Measurements from ENCODE around the gene PIGQ. TPM values are rescaled to one million over a fixed set of nuclear protein-coding genes. Genes with fewer than 3 reads are reported as not detected.

The PIGQ gene
- total and polyA plus RNA-seq, 9 donors: 4.3 to 47.7 (median 39.5) TPM

DNA sequence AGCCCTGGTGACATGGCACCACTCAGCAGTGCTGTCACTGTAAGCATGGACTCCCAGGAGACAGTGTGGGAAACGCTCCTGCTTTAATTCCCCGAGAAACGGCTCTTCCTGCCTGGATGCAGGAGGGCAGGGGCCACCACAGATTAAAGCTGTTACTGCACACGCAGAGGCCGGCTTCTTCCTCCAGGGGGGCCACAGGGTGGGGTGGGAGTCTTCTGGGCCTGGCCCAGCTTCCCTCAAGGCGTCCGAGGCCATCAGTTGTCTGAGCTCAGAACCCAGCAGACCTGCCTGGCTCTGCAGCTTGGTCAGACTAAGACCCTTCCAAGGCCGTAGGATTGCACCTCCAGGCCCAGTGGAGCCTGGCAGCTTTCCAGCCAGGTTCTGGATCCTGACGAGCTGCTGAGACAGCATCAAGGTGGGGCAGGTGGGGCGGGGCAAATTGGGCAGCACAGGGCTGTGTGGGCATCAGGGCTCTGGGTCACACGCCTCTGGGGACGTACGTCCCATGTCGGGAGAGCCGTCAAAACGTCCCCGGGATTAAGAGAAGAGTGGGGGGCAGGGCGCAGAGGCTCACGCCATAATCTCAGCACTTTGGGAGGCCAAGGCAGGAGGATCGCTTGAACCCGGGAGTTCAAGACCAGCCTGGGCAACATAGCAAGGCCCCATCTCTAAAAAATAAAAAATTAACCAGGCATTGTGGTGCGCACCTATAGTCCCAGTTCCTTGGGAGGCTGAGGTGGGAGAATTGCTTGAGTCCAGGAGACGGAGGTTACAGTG is 47.3 kb upstream of the PIGQ start:
- H3K4me3 ChIP-seq: no peak overlapping the region
- H3K27ac ChIP-seq: no peak overlapping the region
- 71 to 74% (median 73%) methylated on average over 23 of the region's 23 CpGs for WGBS, 3 donors
- no peaks in the 10 kb centered on the region for H3K36me3 ChIP-seq
- TF ChIP-seq, protein P1, sequence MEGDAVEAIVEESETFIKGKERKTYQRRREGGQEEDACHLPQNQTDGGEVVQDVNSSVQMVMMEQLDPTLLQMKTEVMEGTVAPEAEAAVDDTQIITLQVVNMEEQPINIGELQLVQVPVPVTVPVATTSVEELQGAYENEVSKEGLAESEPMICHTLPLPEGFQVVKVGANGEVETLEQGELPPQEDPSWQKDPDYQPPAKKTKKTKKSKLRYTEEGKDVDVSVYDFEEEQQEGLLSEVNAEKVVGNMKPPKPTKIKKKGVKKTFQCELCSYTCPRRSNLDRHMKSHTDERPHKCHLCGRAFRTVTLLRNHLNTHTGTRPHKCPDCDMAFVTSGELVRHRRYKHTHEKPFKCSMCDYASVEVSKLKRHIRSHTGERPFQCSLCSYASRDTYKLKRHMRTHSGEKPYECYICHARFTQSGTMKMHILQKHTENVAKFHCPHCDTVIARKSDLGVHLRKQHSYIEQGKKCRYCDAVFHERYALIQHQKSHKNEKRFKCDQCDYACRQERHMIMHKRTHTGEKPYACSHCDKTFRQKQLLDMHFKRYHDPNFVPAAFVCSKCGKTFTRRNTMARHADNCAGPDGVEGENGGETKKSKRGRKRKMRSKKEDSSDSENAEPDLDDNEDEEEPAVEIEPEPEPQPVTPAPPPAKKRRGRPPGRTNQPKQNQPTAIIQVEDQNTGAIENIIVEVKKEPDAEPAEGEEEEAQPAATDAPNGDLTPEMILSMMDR (IDR thresholded peaks at IDR 0.05): no peak
- no peak for TF ChIP-seq EP300 (IDR thresholded peaks at IDR 0.05)
- no peak for TF ChIP-seq POLR2A (IDR thresholded peaks at IDR 0.05)
- peaks cover 6% of the 10 kb centered on the region for H3K4me1 ChIP-seq (ENCODE audit: insufficient read depth)
- peak in 3 of 5 donors; percentile 44 to 60 (median 56) for DNase-seq
- H3K27me3 ChIP-seq: no peaks in the 10 kb centered on the region
- no peaks in the 10 kb centered on the region for H3K9me3 ChIP-seq
- intact Hi-C loops (cut with DNase I): loop anchor here in 1 of 4 donors (10.0 kb wide), 1 partner anchor 1162 kb away; no protein-coding TSS in a partner anchor

DNA sequence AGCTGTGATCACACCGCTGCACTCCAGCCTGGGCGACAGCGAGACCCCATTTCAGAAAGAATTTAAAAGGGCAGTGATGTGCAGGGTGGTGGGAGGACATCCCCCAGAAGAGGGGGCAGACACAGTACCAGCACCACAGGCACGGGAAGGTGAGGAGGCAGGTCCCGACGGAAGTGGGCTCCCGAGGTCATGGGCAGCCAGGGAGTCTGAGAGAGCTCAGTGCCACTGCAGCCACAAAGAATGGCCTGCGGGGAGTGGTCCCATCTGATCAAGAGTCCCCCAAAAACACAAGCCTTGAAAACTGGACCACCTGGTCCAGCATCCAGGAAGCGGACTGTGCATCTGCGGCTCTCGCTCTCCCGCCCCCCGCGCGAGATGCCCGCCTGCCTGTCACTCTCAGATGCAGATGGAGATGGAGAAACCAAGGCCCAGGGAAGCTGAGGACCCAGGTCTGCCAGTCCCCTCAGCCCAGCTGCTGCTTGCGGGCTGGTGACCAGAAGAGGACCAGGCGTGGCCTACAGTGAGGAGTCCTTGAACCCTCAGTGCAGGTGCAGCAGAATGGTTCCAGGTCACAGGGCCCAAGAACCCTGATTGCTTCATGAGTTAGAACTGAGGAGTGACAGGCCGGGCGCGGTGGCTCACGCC is 46.5 kb upstream of the PIGQ start:
- 86 to 89% (median 89%) methylated on average over 22 of the region's 22 CpGs for WGBS, 3 donors
- TF ChIP-seq, protein P1 (IDR thresholded peaks at IDR 0.05): no peak
- DNase-seq: no peak
- intact Hi-C loops (cut with DNase I): loop anchor here in 1 of 4 donors (10.0 kb wide), 1 partner anchor 1162 kb away; no protein-coding TSS in a partner anchor
- Histone ChIP-seq H3K27me3 (no peaks in the 10 kb centered on the region), H3K4me1 (ENCODE audit: insufficient read depth) (peaks cover 6% of the 10 kb centered on the region), H3K9me3 (no peaks in the 10 kb centered on the region), H3K36me3 (no peaks in the 10 kb centered on the region), H3K4me3 (no peak overlapping the region), H3K27ac (no peak overlapping the region)

DNA sequence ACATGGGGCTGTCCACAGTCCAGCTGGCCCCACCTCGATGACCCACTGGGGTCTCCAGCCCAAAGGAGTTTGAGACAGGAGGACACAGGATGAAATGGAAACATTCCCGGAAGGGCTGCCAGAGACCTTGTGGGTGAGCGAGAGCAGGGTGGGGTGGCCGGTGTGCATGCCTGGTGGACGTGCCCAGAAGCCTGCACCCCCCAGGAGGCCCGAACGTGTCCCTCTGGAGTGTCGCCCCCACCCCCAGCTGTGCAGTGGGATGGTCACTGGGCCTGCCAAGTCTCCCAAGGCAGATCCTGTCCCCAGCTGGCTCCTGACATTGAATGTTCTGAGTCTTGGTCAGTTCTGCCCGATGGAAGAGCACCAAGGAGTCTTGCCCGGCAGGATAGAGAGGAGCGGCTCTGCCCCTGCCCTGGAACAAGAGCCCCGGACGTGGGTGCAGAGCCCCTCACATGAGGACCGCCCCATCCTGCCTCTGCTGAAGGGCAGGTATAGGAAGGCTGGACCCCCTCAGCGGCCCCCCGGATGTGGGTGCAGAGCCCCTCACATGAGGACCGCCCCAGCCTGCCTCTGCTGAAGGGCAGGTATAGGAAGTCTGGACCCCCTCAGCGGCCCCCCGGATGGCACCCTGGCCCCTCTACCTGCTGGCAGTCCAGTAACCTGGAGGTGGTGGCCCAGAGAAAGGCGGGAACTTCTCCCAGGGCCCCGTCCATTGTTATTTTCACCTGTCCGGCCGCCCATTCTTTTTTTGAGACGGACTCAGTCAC is 45.3 kb upstream of the PIGQ start:
- Histone ChIP-seq H3K9me3 (no peaks in the 10 kb centered on the region), H3K27ac (no peak overlapping the region), H3K4me3 (no peak overlapping the region), H3K36me3 (no peaks in the 10 kb centered on the region), H3K4me1 (ENCODE audit: insufficient read depth) (peaks cover 16% of the 10 kb centered on the region), H3K27me3 (no peaks in the 10 kb centered on the region)
- intact Hi-C loops (cut with DNase I): loop anchor here in 1 of 4 donors (10.0 kb wide), 1 partner anchor 1160 kb away; no protein-coding TSS in a partner anchor
- 54 to 63% (median 62%) methylated on average over 24 of the region's 24 CpGs for WGBS, 3 donors
- peak in 3 of 5 donors; percentile 39 to 53 (median 39) for DNase-seq
- TF ChIP-seq, protein P1 (IDR thresholded peaks at IDR 0.05): no peak
- TF ChIP-seq EP300 (IDR thresholded peaks at IDR 0.05) (no peak), POLR2A (IDR thresholded peaks at IDR 0.05) (no peak)

DNA sequence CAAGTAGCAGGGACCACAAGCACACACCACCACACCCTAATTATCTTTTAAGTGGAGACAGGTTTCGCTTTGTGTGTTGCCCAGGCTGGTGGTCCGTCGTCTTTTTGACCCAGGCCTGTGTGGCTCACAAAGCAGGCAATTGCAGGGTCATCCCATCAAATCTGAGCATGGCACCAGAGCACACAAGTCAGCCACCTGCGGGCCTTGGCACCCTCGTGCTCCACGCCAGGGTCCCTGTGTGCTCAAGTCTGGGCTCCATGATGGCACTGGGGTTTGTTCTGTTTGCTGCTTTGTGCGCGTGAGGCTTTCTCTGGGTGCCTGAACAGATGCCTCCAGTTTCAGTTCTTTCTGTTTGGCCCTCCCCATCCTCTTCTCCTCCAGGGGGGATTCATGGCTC is 44.6 kb upstream of the PIGQ start:
- intact Hi-C loops (cut with DNase I): loop anchor here in 1 of 4 donors (10.0 kb wide), 1 partner anchor 1160 kb away; no protein-coding TSS in a partner anchor
- no peaks in the 10 kb centered on the region for H3K9me3 ChIP-seq
- H3K4me3 ChIP-seq: no peak overlapping the region
- no peaks in the 10 kb centered on the region for H3K27me3 ChIP-seq
- H3K36me3 ChIP-seq: no peaks in the 10 kb centered on the region
- no peak for DNase-seq
- WGBS, 3 donors: 88 to 94% (median 94%) methylated on average over 8 of the region's 8 CpGs
- TF ChIP-seq, protein P1 (IDR thresholded peaks at IDR 0.05): no peak
- TF ChIP-seq EP300 (IDR thresholded peaks at IDR 0.05): no peak
- TF ChIP-seq POLR2A (IDR thresholded peaks at IDR 0.05): no peak
- no peak overlapping the region for H3K27ac ChIP-seq
- peaks cover 20% of the 10 kb centered on the region for H3K4me1 ChIP-seq (ENCODE audit: insufficient read depth)

Data from ovary (tissue), 9 donors.